ENCODE results near the gene KRTAP5-3.
"Not testable (repeated sequence)": the region's sequence is repeated elsewhere in the genome, so short reads cannot be mapped to it uniquely, and the experiment has no call there.

KRTAP5-3 gene

DNA sequence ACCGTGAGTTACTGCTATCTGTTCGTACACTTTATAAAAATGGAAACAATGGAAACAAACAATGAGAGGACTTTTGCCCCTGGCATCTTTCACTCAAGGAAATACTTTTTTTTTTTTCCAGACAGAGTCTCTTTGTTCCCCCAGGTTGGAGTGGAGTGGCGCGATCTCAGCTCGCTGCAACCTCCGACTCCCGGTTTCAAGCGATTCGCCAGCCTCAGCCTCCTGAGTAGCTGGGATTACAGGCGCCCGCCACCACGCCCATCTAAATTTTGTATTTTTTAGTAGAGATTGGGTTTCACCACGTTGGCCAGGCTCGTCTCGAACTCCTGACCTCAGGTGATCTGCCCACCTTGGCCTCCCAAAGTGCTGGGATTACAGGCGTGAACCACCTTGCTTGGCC lies 32.5 kb downstream of the KRTAP5-3 start:
- DNase-seq = not testable (repeated sequence)

- DNase-seq = no peak
Observed at GRCh38 chr11:1574933-1575242, 33.4 kb downstream of the KRTAP5-3 start.

DNA sequence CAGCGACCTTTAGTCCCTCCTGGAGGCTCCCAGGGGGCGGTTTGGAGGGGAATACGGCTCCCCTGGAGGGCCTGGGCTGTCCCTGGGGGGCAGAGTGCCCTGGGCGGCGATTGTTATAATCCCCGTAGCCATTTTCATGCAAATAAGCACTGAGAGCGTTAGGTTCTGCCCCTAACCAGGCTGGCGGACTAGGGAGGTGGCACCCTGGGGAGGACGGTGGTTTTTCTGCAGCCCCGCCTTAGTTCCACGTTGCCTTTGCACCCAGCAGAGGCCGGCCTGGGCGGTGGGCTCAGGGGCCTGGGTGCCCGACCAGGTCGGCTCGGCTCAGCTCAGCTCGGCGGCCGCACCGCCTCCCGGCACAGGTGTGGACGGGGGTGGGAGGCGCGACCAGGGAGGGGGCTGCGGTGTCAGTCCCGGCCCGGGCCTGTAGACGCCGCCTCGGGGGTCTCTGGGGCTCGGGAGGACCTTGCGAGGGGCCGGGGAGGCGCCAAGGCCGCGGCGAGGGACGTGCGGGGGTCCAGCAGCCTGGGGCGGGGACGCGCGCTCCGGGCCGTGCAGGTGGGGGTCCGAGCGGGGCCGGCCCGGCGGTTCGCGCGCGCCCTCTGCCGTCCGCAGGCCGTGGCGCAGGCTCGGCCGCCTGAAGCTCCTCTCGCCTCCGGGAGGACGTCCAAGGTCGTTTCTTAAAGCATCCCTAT lies 33.9 kb downstream of the KRTAP5-3 start:
- peak; percentile 32 to 39 for DNase-seq

GRCh38 chr11:1573903-1574237 lies 34.4 kb downstream of the KRTAP5-3 start:
- DNase-seq = no peak

DNA sequence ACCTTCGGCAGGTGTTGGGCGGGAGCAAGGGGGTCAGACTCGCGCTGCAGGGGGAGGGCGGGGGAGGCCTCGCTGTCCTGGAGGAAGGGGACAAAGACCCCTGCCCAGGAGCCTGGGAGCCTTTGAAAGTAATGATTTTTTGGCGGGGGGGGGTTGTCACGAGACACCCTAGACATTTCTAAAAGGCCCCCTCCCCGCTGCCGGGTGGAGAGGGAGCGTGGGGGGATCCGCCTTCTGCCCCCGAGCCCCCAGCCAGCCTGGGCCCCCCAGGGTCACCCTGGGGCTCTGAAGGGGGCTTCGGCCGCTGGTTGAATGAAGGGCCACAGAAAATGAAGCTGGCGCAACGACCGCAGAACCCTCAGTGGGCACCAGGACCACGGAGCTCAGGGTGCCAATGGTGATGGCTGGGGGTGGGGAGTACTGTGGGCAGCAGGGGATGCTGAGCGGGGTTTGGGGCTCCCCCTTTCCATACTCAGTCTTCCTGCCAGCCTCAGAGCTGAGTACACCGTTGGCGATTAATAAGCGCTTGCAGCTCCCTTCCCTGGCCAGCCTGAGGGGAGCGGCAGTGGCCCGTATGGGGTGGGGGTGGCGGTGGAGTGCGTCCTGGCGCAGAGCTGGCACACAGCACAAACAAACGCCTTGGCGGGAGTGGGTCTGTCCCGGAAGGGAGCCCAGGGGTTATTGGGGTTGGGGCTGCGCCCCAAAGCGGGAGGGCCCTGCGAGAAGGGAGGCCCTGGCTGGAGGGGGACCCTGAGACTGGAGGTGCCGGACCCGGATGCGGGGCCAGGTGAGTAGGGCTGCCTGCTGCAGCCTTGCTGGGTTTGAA lies 35.0 kb downstream of the KRTAP5-3 start:
- DNase-seq = no peak

GRCh38 chr11:1572197-1573076 lies 35.8 kb downstream of the KRTAP5-3 start, which contains the start of gene DUSP8:
Gene DUSP8 (minus strand): TSS chr11:1572271. CDS start chr11:1565826, 6,445 bp downstream.
- DNase-seq = peak; percentile 70 to 84

DNA sequence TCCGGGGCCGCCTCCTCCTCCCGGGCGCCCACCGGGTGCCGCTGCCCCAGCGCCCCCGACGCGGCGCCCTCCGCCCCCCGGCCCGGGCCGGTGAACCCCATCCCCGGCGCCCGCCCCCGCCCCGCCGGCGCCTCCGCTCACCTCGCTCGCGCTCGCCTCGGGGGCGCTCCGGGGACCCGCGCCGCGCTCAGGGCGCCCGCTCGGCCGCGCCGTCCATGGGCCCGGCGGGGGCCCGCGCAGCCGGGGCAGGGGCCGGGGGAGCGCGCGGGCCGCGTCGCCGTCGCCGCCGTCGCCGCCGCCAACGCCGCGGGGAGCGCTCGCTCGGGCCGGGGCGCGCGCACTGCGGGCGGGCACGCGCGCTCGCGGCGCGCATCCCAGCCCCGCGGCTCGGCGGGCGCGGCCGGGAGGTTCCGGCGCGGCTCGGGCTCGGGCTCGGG lies 36.5 kb downstream of the KRTAP5-3 start:
- no peak for DNase-seq

GRCh38 chr11:1570896-1571759 lies 37.1 kb downstream of the KRTAP5-3 start:
- no peak for DNase-seq

GRCh38 chr11:1570531-1570895 lies 37.8 kb downstream of the KRTAP5-3 start:
- DNase-seq = no peak

DNA sequence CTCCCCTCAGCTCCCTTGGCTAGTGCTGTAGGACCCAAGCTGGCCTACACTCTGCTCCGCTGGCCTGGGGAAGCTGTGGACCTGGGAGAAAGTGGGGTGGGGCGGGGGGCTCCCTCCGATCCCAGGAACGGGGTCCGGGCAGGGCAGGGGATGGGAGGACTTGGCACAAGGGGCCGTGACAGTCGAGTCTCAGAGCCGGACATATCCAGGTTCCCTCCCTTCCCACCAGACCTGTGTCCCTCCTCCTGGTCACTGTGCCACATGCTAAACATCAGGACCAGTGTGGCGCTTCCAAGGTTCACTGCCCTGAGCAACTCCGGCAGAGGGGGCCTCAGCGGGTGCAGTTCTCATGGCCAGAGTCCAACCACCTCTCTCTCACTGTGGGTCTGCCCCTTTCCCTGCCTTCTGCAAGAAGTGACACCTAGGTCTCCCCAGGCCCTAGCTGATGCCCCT lies 38.2 kb downstream of the KRTAP5-3 start:
- DNase-seq = no peak

DNA sequence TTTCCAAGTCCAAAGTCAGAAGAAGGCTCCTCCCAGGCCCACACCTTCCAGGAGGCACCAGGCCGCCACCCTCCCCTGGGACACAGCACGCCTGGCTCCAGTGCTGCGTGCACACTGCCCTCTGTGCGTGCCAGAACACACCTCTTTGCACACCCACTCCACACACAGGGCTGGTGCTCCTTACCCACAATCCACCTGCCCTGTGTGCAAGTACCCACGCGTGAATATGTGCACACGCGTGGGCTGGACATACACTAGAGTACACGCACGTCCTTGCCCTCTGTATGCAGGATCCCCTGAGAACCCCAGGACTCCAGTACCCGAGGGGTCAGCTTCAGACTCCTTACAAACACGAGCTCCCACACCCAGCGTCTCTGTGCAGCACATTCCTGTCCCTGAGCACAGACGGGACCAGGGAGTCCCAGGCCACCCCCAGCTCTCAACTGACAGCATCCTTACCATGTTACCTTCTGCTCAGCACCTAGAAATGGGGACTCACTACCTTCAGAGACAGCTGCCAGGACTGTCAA lies 38.9 kb downstream of the KRTAP5-3 start:
- no peak for DNase-seq

DNA sequence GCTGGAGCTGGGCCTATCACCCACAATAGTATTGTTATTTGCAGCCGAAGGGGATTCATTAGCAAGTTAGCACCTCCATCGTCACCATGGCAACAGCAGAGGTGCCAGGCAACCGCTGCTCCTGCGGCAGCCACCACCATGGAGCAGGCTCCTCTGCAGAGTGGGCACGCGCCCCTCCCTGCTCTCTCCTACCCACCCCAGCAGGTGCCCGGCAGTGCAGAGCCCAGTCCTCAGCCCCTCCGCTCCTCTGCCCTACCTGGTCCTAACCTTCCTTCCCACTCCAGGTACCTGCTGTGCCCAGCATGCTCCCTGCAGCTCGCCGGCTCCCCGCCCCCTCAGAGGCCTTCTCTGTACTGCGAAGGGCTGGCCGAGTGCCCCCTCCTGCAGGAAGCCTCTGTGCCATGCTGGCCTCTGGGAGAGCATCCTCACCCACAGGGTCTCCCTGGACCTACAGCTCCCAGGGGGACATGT lies 39.8 kb downstream of the KRTAP5-3 start:
- no peak for DNase-seq

DNA sequence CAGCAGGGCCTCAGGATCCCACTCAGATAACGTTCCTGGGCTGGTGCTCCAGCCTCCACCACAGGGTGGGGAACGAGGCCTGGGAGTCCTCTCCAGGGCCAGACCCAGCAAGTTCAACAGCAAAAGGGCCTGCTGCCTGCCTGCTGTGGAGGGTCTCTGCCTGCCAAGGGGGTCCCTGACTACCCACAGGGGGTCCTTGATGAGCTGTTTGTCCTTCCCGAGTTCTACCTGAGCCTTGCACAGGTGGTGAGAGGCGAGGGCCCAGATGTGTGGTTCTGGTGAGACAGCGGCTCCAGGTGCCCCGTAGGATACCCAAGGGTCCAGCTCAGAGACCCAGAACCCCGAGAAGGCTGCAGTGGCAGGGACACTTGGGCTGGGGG lies 40.6 kb downstream of the KRTAP5-3 start:
- no peak for DNase-seq

DNA sequence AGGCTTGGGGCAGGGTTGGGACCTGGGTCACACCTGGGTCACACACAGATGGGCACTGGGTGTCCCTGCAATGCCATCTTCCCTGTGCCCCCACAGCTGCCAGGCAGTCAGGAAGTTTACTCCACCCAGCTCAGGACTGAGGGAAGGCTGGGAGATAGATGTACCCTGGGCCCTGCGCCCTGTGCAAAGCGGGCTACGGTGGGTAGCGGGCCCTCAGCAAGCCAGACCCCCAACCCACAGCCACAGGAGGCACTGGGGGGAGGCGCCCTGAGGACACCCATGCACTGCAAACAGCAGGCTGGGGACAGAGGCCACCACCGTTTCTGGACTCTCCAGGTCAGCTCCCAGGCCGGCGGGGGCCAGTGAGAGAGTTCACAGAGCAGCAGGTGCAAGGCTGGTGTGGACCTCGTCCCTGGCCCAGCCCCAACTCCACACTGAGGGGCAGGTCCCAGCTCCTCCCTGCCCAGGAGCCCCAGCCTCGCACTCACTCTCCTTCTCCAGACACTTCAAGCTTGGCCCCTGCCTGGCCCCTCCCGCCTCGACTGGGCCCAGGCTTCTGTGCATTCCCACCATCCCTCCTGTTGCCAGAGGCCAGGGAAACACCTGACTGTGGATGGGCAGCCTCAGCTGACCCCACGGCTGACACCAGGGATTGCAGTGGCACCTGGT lies 41.1 kb downstream of the KRTAP5-3 start:
- DNase-seq = no peak

DNA sequence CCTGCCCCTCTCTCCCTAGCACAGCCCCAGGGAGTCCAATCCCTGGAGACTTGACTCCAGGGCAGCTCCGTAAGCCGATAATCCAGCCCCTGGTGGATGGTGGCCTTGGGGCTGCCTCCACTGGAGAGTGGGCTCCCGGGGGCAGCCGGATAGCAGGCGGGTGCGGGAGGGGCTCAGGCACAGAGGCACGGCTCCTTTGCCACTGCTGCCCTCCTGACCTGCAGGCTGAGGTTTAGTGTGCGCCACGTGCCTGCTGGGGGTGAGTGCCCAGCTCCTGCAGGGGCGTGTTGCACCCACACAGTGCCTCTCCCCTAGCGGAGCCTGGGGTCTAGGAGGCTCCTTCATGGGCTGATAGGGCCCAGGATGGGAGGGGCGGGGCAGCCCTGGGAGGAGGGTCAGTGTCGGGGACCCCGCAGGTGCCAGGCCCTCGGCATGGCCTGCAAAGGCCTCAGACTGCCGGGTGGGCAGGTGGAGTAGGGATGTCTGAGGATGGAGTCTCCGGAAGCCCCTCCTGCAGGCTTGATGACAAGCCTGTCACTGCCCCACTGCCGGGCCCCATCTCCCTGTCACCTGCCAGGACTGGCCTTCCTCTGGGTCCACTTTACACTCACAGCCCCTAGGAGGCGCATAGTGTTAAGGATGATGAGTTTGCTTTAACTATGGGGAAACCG lies 41.7 kb downstream of the KRTAP5-3 start:
- no peak for DNase-seq

- no peak for DNase-seq
Observed at GRCh38 chr11:1565904-1566247, 42.4 kb downstream of the KRTAP5-3 start.

- no peak for DNase-seq
Observed at GRCh38 chr11:1565173-1565903, 42.9 kb downstream of the KRTAP5-3 start.

DNA sequence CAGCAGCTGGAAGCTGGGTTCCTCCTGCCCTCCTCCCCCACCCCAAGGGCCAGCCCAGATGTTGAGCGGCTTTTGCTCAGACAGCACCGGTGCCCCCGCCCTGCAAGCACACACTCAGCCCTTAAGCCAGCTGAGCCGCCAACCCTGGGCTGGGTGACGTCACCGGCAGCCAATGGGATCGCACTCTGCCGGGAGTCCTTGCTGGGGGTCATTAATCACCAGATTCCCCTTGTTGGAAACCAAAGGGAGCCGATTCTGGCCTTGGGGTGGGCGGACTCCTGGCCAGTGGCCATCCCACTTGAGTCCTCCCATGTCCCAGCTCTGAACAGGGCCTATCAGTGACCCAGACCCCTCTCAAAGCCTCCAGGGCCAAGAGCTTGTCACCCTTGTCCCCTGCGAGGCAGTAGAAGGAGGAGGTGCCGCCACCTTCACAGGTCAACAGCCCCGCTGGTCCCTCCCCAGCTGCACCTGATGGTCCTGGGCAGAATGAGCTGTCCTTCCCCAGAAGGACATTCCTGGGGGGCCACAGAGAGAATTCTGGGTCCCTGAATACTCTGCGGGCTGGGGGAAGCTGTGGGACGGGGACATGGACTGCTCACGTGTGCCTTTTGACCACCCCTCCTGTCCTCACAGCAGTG lies 43.6 kb downstream of the KRTAP5-3 start:
- DNase-seq = peak in 1 of 2 donors; percentile 11

DNA sequence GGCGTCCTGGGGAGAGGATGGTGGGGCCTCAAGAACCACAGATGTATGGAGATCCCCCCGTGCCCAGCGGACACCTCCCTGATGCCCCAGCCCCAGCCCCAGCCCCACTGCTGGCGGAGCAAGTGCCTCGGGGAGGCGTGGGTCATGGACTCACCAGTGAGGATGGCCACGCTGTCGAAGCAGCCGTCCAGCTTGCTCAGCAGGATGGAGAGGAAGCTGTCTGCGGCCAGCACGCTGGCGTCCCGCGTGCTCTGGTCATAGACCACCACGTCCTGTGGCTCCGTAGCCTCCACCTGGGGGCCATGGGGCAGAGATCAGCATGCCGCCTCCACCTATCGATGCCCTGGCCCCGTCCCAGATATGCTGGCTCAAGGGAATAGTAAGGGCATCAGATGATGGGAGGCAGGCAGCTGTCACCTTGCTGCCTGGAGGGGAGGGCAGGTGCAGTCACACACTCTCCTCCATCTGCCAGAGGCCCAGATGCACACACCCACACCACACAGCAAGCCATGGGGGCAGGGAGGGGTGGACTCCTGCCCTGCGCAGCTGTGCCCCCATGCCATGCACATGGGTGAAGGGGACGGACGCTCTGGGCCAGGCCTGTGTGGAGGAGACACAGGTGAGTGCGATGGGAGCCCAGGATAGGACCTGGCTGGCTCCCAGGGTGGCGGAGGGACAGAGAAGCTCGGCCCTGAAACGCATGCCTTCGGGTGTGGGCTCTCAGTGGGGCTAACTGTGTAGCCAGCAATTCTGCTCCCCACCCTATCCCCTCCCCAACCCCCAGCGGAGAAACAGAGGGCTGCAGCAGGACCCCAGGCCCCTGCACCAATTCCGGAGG lies 44.3 kb downstream of the KRTAP5-3 start:
- no peak for DNase-seq

Measured in inflammatory macrophage (primary cell).